Osteoblast (primary cell): ENCODE data around the gene SYNDIG1L. TPM values are rescaled to one million over a fixed set of nuclear protein-coding genes. Genes with fewer than 3 reads are reported as not detected.
"Not testable (repeated sequence)": the region's sequence is repeated elsewhere in the genome, so short reads cannot be mapped to it uniquely, and the experiment has no call there.

Experiments used
- DNase-seq: peaks from one replicate; pipeline ENCODE4 v3.0.0; 2011; ENCODE audit warnings: low spot score, mixed read lengths; ENCODE audit not compliant: insufficient read length; ENCODE audit errors: missing footprints
- H2AFZ ChIP-seq: 2 replicates; pipeline ENCODE4 v1.6.0; 2011; ENCODE audit warnings: mild to moderate bottlenecking, low read length
- H3K27ac ChIP-seq: 2 replicates; pipeline ENCODE4 v1.5.1; 2011; ENCODE audit warnings: mild to moderate bottlenecking, low read depth, low read length, moderate library complexity
- H3K27me3 ChIP-seq: 2 replicates; pipeline ENCODE4 v1.6.0; 2012; ENCODE audit warnings: mild to moderate bottlenecking, control low read depth, inconsistent platforms, low read length, moderate library complexity; ENCODE audit not compliant: insufficient read depth
- H3K36me3 ChIP-seq: 2 replicates; pipeline ENCODE4 v1.5.1; 2011; ENCODE audit warnings: mild to moderate bottlenecking, low read length, control low read depth, moderate library complexity; ENCODE audit not compliant: insufficient read depth
- H3K4me1 ChIP-seq: 2 replicates; pipeline ENCODE4 v1.5.1; 2011; ENCODE audit warnings: mild to moderate bottlenecking, low read length, control low read depth, moderate library complexity; ENCODE audit not compliant: insufficient read depth
- H3K4me2 ChIP-seq: 2 replicates; pipeline ENCODE4 v1.6.0; 2011; ENCODE audit warnings: mild to moderate bottlenecking, low read length; ENCODE audit not compliant: insufficient read depth
- H3K4me3 ChIP-seq: fragments of 200-600 bp; sonication (generic); 3 replicates; pipeline ENCODE4 v1.5.1; 2012; ENCODE audit warnings: mild to moderate bottlenecking, low read length, inconsistent platforms; ENCODE audit not compliant: insufficient read depth
- H3K79me2 ChIP-seq: 2 replicates; pipeline ENCODE4 v1.6.0; 2012; ENCODE audit warnings: mild to moderate bottlenecking, low read length, control low read depth, inconsistent platforms; ENCODE audit not compliant: insufficient read depth
- H3K9me3 ChIP-seq: 2 replicates; pipeline ENCODE4 v1.5.1; 2011; ENCODE audit warnings: low read depth, low read length, control low read depth
- H4K20me1 ChIP-seq: 2 replicates; pipeline ENCODE4 v1.6.0; 2012; ENCODE audit warnings: mild to moderate bottlenecking, low read length, control low read depth; ENCODE audit not compliant: insufficient read depth
- total RNA-seq: library from RNA; depleted of rRNA; stranded (reverse); fragments of >200 nt; gene quantifications from 2 replicates; pipeline ENCODE4 v1.2.3, GENCODE V29; 2012
- TF ChIP-seq, protein P1 (sequence below): IDR thresholded peaks from 2 replicates; pipeline ENCODE4 v1.5.1; 2011; ENCODE audit warnings: mild to moderate bottlenecking, low read depth, low read length, moderate library complexity; ENCODE audit errors: extremely low read depth

SYNDIG1L gene
- total RNA-seq, 1 donor, result not detected

- Histone ChIP-seq H3K79me2 (no peaks in the 10 kb centered on the region), H3K36me3 (no peaks in the 10 kb centered on the region), H3K4me2 (no peak overlapping the region), H4K20me1 (no peaks in the 10 kb centered on the region), H2AFZ (no peak overlapping the region), H3K4me3 (no peak overlapping the region), H3K4me1 (no peaks in the 10 kb centered on the region), H3K9me3 (no peaks in the 10 kb centered on the region), H3K27ac (no peak overlapping the region), H3K27me3 (peaks cover 54% of the 10 kb centered on the region)
- TF ChIP-seq, protein P1, sequence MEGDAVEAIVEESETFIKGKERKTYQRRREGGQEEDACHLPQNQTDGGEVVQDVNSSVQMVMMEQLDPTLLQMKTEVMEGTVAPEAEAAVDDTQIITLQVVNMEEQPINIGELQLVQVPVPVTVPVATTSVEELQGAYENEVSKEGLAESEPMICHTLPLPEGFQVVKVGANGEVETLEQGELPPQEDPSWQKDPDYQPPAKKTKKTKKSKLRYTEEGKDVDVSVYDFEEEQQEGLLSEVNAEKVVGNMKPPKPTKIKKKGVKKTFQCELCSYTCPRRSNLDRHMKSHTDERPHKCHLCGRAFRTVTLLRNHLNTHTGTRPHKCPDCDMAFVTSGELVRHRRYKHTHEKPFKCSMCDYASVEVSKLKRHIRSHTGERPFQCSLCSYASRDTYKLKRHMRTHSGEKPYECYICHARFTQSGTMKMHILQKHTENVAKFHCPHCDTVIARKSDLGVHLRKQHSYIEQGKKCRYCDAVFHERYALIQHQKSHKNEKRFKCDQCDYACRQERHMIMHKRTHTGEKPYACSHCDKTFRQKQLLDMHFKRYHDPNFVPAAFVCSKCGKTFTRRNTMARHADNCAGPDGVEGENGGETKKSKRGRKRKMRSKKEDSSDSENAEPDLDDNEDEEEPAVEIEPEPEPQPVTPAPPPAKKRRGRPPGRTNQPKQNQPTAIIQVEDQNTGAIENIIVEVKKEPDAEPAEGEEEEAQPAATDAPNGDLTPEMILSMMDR, result no peak
- DNase-seq, result no peak
Measured at GRCh38 chr14:74391479-74391878, 34.5 kb downstream of the SYNDIG1L start.

GRCh38 chr14:74390505-74390904, 35.5 kb downstream of the SYNDIG1L start:
- DNase-seq, H3K4me3 ChIP-seq, H3K4me2 ChIP-seq, H3K79me2 ChIP-seq, H3K27ac ChIP-seq, H3K9me3 ChIP-seq, H3K4me1 ChIP-seq, H2AFZ ChIP-seq, H4K20me1 ChIP-seq, H3K36me3 ChIP-seq: not testable (repeated sequence)
- H3K27me3 ChIP-seq, result peaks cover 49% of the 10 kb centered on the region

DNA sequence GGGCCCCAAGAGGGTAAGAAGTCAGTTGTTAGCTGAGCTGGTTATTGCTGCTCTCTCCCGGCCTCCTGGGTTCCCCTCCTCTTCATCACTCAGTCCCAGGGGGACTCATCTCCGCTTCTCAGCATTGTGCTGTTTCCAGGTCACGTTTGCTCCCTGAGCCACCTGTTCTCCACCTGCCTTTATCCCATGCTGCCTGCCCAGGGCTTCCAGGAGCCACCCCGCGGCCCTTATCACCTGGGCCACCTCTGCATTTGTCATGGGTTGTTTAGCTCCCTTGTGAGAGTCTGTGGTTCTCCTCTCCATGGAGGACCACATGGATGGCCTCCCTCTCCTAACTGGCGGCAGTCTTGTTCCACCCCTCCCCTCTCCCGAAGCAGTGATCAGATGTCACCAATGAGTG, 36.0 kb downstream of the SYNDIG1L start:
- H4K20me1 ChIP-seq, result no peaks in the 10 kb centered on the region
- H3K27ac ChIP-seq, result no peak overlapping the region
- no peak for DNase-seq
- H3K9me3 ChIP-seq, result no peaks in the 10 kb centered on the region
- no peak overlapping the region for H3K4me3 ChIP-seq
- no peaks in the 10 kb centered on the region for H3K36me3 ChIP-seq
- H3K4me2 ChIP-seq, result no peak overlapping the region
- no peak overlapping the region for H2AFZ ChIP-seq
- TF ChIP-seq, protein P1, result no peak
- peaks cover 43% of the 10 kb centered on the region for H3K27me3 ChIP-seq
- no peaks in the 10 kb centered on the region for H3K4me1 ChIP-seq
- H3K79me2 ChIP-seq, result no peaks in the 10 kb centered on the region

- DNase-seq, result no peak
- TF ChIP-seq, protein P1, result no peak
- H3K79me2 ChIP-seq, result no peaks in the 10 kb centered on the region
Measured at GRCh38 chr14:74382231-74382630, 43.8 kb downstream of the SYNDIG1L start.

GRCh38 chr14:74381571-74381970, 44.4 kb downstream of the SYNDIG1L start:
- H3K79me2 ChIP-seq, H3K4me3 ChIP-seq, H3K36me3 ChIP-seq, H2AFZ ChIP-seq, H4K20me1 ChIP-seq, H3K9me3 ChIP-seq, DNase-seq, H3K27ac ChIP-seq, H3K4me2 ChIP-seq, H3K27me3 ChIP-seq, H3K4me1 ChIP-seq: not testable (repeated sequence)

More at GRCh38 chr14:74382231-74382630, 43.8 kb downstream of the SYNDIG1L start:
- Histone ChIP-seq H3K4me1 (no peaks in the 10 kb centered on the region), H3K9me3 (no peaks in the 10 kb centered on the region), H3K4me3 (no peak overlapping the region), H3K27me3 (peaks cover 16% of the 10 kb centered on the region), H3K36me3 (no peaks in the 10 kb centered on the region), H4K20me1 (no peaks in the 10 kb centered on the region), H2AFZ (no peak overlapping the region), H3K4me2 (no peak overlapping the region), H3K27ac (no peak overlapping the region)
